GM23338 (cell line): ENCODE results near the gene EMID1. TPM values are rescaled to one million over a fixed set of nuclear protein-coding genes. Genes with fewer than 3 reads are reported as not detected.
A peak's percentile ranks its signal among the peaks of the same experiment; 100 is the strongest.

Experiments used
- ATAC-seq: fragments of 200-7000 bp; cut with Tn5 transposase; 3 replicates; pipeline ENCODE4 v1.9.1; 2020
- DNase-seq: peaks from one replicate; pipeline ENCODE4 v3.0.0-alpha.2; 2015; ENCODE audit warnings: low spot score
- H2AFZ ChIP-seq: fragments of 200-600 bp; sonication (generic); 2 replicates; pipeline ENCODE4 v1.8.0; 2016; ENCODE audit warnings: antibody characterized with exemption, mild to moderate bottlenecking, moderate library complexity
- H3F3A ChIP-seq: fragments of 200-600 bp; sonication (generic); replicated peaks from 2 replicates; pipeline ENCODE4 v1.8.0; 2017; ENCODE audit warnings: antibody characterized with exemption, mixed run types, low read depth
- H3K27ac ChIP-seq: fragments of 200-600 bp; sonication (generic); 2 replicates; pipeline ENCODE4 v1.6.1; 2016; ENCODE audit warnings: low read depth
- H3K27me3 ChIP-seq: fragments of 200-600 bp; sonication (generic); 2 replicates; pipeline ENCODE4 v1.8.0; 2016; ENCODE audit warnings: mild to moderate bottlenecking, mixed run types, moderate library complexity; ENCODE audit not compliant: insufficient read depth
- H3K36me3 ChIP-seq: fragments of 200-600 bp; sonication (generic); 2 replicates; pipeline ENCODE4 v1.8.0; 2016; ENCODE audit warnings: mild to moderate bottlenecking; ENCODE audit not compliant: insufficient read depth
- H3K4me1 ChIP-seq: fragments of 200-600 bp; sonication (generic); 2 replicates; pipeline ENCODE4 v1.8.0; 2016; ENCODE audit warnings: mild to moderate bottlenecking, moderate library complexity; ENCODE audit not compliant: insufficient read depth
- H3K4me2 ChIP-seq: fragments of 200-600 bp; sonication (generic); 2 replicates; pipeline ENCODE4 v1.7.1; 2017; ENCODE audit warnings: mixed run types
- H3K4me3 ChIP-seq: fragments of 200-600 bp; sonication (generic); 2 replicates; pipeline ENCODE4 v1.6.1; 2016; ENCODE audit warnings: mixed run types
- H3K79me2 ChIP-seq: fragments of 200-600 bp; sonication (generic); replicated peaks from 2 replicates; pipeline ENCODE4 v1.8.0; 2017; ENCODE audit warnings: mild to moderate bottlenecking; ENCODE audit not compliant: insufficient read depth
- H3K9me2 ChIP-seq: fragments of 200-600 bp; sonication (generic); 2 replicates; pipeline ENCODE4 v1.8.0; 2017; ENCODE audit not compliant: insufficient read depth
- H4K20me1 ChIP-seq: fragments of 200-600 bp; sonication (generic); replicated peaks from 2 replicates; pipeline ENCODE4 v1.8.0; 2017; ENCODE audit warnings: mild to moderate bottlenecking; ENCODE audit not compliant: insufficient read depth
- H3K27ac Mint-ChIP-seq: 2 replicates; pipeline ENCODE4 v1.8.0; 2020; ENCODE audit warnings: inconsistent platforms, mild to moderate bottlenecking, moderate library complexity, mixed read lengths
- H3K27me3 Mint-ChIP-seq: 3 replicates; pipeline ENCODE4 v1.8.0; 2022; ENCODE audit warnings: low read depth, mild to moderate bottlenecking, moderate library complexity, mixed read lengths, inconsistent platforms; ENCODE audit not compliant: insufficient read depth, poor library complexity
- H3K36me3 Mint-ChIP-seq: 3 replicates; pipeline ENCODE4 v1.8.0; 2021; ENCODE audit warnings: low read depth, mild to moderate bottlenecking, inconsistent platforms, moderate library complexity, mixed read lengths
- H3K4me1 Mint-ChIP-seq: 3 replicates; pipeline ENCODE4 v1.8.0; 2020; ENCODE audit warnings: mild to moderate bottlenecking, inconsistent platforms, mixed read lengths
- H3K4me3 Mint-ChIP-seq: 3 replicates; pipeline ENCODE4 v1.8.0; 2021; ENCODE audit warnings: moderate library complexity, mild to moderate bottlenecking, inconsistent platforms, mixed read lengths
- H3K9me3 Mint-ChIP-seq: 3 replicates; pipeline ENCODE4 v1.8.0; 2020; ENCODE audit warnings: moderate library complexity, mild to moderate bottlenecking, inconsistent platforms, mixed read lengths
- EZH2phosphoT487 ChIP-seq: fragments of 200-600 bp; sonication (generic); IDR thresholded peaks from one replicate; pipeline ENCODE4 v1.8.1; 2018; ENCODE audit warnings: antibody characterized with exemption; ENCODE audit not compliant: unreplicated experiment
- JUNB ChIP-seq: IDR thresholded peaks from one replicate; pipeline ENCODE4 v1.6.1; 2016; ENCODE audit warnings: antibody characterized with exemption; ENCODE audit not compliant: unreplicated experiment
- NANOG ChIP-seq: IDR thresholded peaks from 2 replicates; pipeline ENCODE4 v1.6.1; 2016; ENCODE audit warnings: antibody characterized with exemption, borderline replicate concordance
- POLR2AphosphoS5 ChIP-seq: IDR thresholded peaks from 2 replicates; pipeline ENCODE4 v1.6.1; 2016; ENCODE audit warnings: antibody characterized with exemption, low read depth
- polyA plus RNA-seq: library from polyadenylated mRNA; unstranded; fragments of >200 nt; fragmentation: Nextera tagmentation; extraction: Ambion mirVana; gene quantifications from 2 replicates; pipeline ENCODE4 v1.2.1, GENCODE V29; 2016
- total RNA-seq: library from RNA; depleted of rRNA; stranded (reverse); fragments of >200 nt; shearing (Covaris generic); gene quantifications from 2 replicates; pipeline ENCODE4 v1.2.3, GENCODE V29; 2014
- TF ChIP-seq, protein P1 (sequence below), 2 experiments: fragments of 200-600 bp in 1 of 2; sonication (generic) in 1 of 2; conservative IDR thresholded peaks; 2 replicates each; pipeline versions ENCODE4 v1.5.1 to v1.6.1; 2016 to 2017; ENCODE audit warnings: antibody characterized with exemption in 2 of 2, low read depth in 2 of 2, mild to moderate bottlenecking in 2 of 2, moderate library complexity in 1 of 2
- TF ChIP-seq, protein P2 (sequence below): IDR thresholded peaks from 2 replicates; pipeline ENCODE4 v1.6.1; 2016; ENCODE audit warnings: antibody characterized with exemption

The EMID1 gene
- total and polyA plus RNA-seq, 2 experiments from 2014 or later, result 3.0 to 13.4 TPM

DNA sequence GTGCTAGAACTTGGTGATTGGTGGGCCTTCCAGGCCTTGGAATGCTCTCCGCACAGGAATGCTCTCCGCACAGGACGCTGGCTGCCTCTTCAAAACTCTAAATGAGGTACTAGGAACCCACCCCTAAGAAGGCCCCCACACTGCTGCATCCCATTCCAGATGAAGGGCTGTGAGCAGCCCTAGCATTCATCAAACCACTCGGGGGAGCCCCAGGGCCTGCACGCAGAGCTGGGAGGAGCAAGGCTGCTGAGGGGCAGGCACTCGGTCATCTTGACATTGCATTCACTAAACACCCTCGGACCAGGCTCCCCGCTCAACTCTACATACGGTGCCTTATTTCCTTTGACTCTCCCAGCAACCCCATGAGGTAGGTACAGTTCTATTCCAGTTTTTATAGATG, 49.2 kb upstream of the EMID1 start:
- Histone ChIP-seq H3K9me2 (peaks cover 6% of the 10 kb centered on the region), H3K4me2 (no peak overlapping the region), H3K27ac (no peak overlapping the region), H2AFZ (no peak overlapping the region), H3K4me3 (no peak overlapping the region), H3K36me3 (no peaks in the 10 kb centered on the region), H3K27me3 (no peaks in the 10 kb centered on the region), H3F3A (peaks cover 2% of the 10 kb centered on the region; the same call in 1 of the 2 replicates), H3K4me1 (peaks cover 26% of the 10 kb centered on the region), H3K79me2 (no peaks in the 10 kb centered on the region), H4K20me1 (no peaks in the 10 kb centered on the region)
- Mint-ChIP-seq H3K4me3 (no peak overlapping the region), H3K4me1 (peaks cover 38% of the 10 kb centered on the region), H3K36me3 (no peaks in the 10 kb centered on the region), H3K27me3 (peaks cover 8% of the 10 kb centered on the region), H3K9me3 (no peaks in the 10 kb centered on the region), H3K27ac (no peak overlapping the region)
- ATAC-seq (peak; percentile 70), DNase-seq (peak; percentile 82)
- TF ChIP-seq, protein P1, sequence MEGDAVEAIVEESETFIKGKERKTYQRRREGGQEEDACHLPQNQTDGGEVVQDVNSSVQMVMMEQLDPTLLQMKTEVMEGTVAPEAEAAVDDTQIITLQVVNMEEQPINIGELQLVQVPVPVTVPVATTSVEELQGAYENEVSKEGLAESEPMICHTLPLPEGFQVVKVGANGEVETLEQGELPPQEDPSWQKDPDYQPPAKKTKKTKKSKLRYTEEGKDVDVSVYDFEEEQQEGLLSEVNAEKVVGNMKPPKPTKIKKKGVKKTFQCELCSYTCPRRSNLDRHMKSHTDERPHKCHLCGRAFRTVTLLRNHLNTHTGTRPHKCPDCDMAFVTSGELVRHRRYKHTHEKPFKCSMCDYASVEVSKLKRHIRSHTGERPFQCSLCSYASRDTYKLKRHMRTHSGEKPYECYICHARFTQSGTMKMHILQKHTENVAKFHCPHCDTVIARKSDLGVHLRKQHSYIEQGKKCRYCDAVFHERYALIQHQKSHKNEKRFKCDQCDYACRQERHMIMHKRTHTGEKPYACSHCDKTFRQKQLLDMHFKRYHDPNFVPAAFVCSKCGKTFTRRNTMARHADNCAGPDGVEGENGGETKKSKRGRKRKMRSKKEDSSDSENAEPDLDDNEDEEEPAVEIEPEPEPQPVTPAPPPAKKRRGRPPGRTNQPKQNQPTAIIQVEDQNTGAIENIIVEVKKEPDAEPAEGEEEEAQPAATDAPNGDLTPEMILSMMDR (conservative IDR thresholded peaks at IDR 0.05; ENCODE audit: low read depth in 2 of 2), result peak in 1 of 2 experiments; percentile 69; a peak in 2 of 4 replicates
- no peak for TF ChIP-seq POLR2AphosphoS5

DNA sequence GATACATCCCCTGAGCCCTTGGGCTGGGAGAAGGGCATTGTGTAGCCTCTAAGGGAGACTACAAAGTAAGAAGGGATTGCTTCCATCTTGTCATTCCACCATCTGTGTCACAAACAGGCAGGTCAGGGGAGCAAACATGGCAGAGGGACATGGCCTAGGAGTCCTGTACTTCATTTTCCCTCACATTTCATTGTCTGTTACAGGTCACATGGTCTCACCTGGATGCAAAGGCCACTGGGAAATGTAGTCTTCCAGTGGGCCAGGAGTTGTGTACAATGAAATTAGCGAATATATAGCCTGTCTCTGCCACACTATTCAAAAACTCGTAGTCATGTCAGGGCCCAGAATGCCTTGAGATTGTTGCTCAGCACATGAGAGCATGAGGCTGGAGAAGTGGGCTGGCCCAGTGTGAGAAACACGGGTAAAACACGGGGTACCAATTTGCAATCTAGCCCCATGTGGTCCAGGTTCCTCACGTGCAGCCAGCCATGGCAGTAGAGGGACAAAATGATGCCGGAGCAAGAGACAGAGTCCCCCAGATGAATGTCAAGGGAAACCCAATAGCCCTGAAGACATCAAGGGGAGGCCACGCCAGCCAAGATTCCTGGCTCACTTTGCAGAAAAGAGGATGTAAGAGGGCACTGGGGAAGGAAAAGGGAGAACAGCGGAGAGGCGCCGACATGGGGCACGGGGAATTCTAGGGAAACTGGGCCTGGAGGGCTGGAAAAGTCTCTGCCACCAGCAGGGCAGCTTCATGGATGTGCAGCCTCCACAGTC, 47.7 kb upstream of the EMID1 start:
- H3K27me3 ChIP-seq, result no peaks in the 10 kb centered on the region
- TF ChIP-seq, protein P1 (conservative IDR thresholded peaks at IDR 0.05; ENCODE audit: low read depth in 2 of 2), result no peak
- TF ChIP-seq, protein P2, sequence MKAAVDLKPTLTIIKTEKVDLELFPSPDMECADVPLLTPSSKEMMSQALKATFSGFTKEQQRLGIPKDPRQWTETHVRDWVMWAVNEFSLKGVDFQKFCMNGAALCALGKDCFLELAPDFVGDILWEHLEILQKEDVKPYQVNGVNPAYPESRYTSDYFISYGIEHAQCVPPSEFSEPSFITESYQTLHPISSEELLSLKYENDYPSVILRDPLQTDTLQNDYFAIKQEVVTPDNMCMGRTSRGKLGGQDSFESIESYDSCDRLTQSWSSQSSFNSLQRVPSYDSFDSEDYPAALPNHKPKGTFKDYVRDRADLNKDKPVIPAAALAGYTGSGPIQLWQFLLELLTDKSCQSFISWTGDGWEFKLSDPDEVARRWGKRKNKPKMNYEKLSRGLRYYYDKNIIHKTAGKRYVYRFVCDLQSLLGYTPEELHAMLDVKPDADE, result peak; percentile 38; the same call in 1 of the 2 replicates
- TF ChIP-seq JUNB (no peak), NANOG (no peak), EZH2phosphoT487 (no peak)
- Mint-ChIP-seq H3K4me3 (no peak overlapping the region), H3K4me1 (peaks cover 23% of the 10 kb centered on the region), H3K27me3 (peaks cover 4% of the 10 kb centered on the region), H3K36me3 (no peaks in the 10 kb centered on the region), H3K27ac (no peak overlapping the region), H3K9me3 (no peaks in the 10 kb centered on the region)
- H4K20me1 ChIP-seq, result no peaks in the 10 kb centered on the region
- H3K4me2 ChIP-seq, result no peak overlapping the region
- H3K79me2 ChIP-seq, result no peaks in the 10 kb centered on the region
- ATAC-seq (peak; percentile 36), DNase-seq (peak; percentile 65)
- no peaks in the 10 kb centered on the region for H3K36me3 ChIP-seq
- H3K4me1 ChIP-seq, result peaks cover 12% of the 10 kb centered on the region
- no peak overlapping the region for H3K27ac ChIP-seq
- peaks cover 6% of the 10 kb centered on the region for H3K9me2 ChIP-seq
- peak overlapping the region; percentile 84 for H2AFZ ChIP-seq
- no peak overlapping the region for H3K4me3 ChIP-seq
- H3F3A ChIP-seq, result no peaks in the 10 kb centered on the region; the same call in 1 of the 2 replicates
